Type B pancreatic cell (in vitro differentiated cells): ENCODE data around the gene RNF175. TPM values are rescaled to one million over a fixed set of nuclear protein-coding genes. Genes with fewer than 3 reads are reported as not detected.

Experiments used
- DNase-seq: peaks from one replicate; pipeline ENCODE4 v3.0.0; 2021; ENCODE audit warnings: mixed read lengths; ENCODE audit not compliant: unreplicated experiment; ENCODE audit errors: extremely low spot score
- H3K27ac Mint-ChIP-seq: 2 replicates; pipeline ENCODE4 v1.8.0; 2021; ENCODE audit warnings: mild to moderate bottlenecking, mixed read lengths
- H3K27me3 Mint-ChIP-seq: 2 replicates; pipeline ENCODE4 v1.8.0; 2021; ENCODE audit warnings: mixed read lengths
- H3K36me3 Mint-ChIP-seq: 2 replicates; pipeline ENCODE4 v1.8.0; 2021; ENCODE audit warnings: mixed read lengths
- H3K4me1 Mint-ChIP-seq: one replicate; pipeline ENCODE4 v1.8.0; 2021; ENCODE audit warnings: mixed read lengths; ENCODE audit not compliant: unreplicated experiment
- H3K4me3 Mint-ChIP-seq: 2 replicates; pipeline ENCODE4 v1.8.0; 2021; ENCODE audit warnings: mild to moderate bottlenecking, mixed read lengths
- H3K9me3 Mint-ChIP-seq: 2 replicates; pipeline ENCODE4 v1.8.0; 2021; ENCODE audit warnings: mixed read lengths
- total RNA-seq: library from RNA; stranded (reverse); gene quantifications from 2 replicates; pipeline ENCODE4 v1.2.1, GENCODE V29; 2021; ENCODE audit warnings: low replicate concordance
- TF ChIP-seq, protein P1 (sequence below): fragments of 200-600 bp; sonication (generic); conservative IDR thresholded peaks from 2 replicates; pipeline ENCODE4 v1.5.0; 2021; ENCODE audit warnings: antibody characterized with exemption, mild to moderate bottlenecking

RNF175 gene
- total RNA-seq, 1 donor from 2014 or later: 11.3 TPM

DNA sequence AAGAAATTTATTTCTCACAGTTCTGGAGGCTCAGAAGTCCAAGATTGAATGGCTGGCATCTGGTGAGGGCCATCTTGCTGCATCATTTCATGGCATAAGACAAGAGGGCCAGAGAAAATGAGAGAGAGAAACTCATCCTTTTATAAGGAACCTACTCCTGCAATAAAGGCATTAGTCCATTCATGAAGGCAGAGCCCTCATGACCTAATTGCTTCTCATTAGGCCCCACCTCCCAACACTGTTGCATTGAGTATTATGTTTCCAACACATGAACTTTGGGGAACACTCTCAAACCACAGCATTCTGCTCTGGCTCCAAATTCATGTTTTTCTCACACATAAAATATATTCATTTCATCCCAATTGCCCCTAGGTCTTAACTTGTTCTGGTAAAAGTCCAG is 14.2 kb downstream of the RNF175 start:
- DNase-seq: no peak
- H3K36me3 Mint-ChIP-seq: peaks cover 6% of the 10 kb centered on the region
- TF ChIP-seq, protein P1, sequence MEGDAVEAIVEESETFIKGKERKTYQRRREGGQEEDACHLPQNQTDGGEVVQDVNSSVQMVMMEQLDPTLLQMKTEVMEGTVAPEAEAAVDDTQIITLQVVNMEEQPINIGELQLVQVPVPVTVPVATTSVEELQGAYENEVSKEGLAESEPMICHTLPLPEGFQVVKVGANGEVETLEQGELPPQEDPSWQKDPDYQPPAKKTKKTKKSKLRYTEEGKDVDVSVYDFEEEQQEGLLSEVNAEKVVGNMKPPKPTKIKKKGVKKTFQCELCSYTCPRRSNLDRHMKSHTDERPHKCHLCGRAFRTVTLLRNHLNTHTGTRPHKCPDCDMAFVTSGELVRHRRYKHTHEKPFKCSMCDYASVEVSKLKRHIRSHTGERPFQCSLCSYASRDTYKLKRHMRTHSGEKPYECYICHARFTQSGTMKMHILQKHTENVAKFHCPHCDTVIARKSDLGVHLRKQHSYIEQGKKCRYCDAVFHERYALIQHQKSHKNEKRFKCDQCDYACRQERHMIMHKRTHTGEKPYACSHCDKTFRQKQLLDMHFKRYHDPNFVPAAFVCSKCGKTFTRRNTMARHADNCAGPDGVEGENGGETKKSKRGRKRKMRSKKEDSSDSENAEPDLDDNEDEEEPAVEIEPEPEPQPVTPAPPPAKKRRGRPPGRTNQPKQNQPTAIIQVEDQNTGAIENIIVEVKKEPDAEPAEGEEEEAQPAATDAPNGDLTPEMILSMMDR: no peak
- H3K27ac Mint-ChIP-seq: no peak overlapping the region
- peaks cover 4% of the 10 kb centered on the region for H3K27me3 Mint-ChIP-seq
- peaks cover 6% of the 10 kb centered on the region for H3K4me1 Mint-ChIP-seq
- no peak overlapping the region for H3K4me3 Mint-ChIP-seq
- H3K9me3 Mint-ChIP-seq: no peaks in the 10 kb centered on the region

DNA sequence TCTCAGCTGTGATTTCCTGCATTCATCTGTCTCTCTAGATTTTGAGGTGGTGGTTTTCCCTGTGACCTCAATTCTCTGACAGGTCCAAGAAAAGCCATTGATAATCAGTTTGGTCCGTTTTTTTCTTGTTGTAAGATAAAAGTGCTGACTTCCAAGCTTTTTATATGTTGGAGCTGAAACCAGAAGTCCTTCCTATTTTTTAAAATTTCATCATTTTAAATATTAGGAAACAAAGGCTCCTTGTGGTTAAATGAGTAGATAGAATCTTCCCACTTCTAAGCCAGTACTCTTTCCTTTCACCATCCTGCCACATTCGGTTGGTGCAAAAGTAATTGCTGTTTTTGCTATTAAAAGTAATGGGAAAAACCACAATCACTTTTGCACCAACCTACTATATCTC is 18.3 kb downstream of the RNF175 start:
- H3K9me3 Mint-ChIP-seq: no peaks in the 10 kb centered on the region
- DNase-seq: no peak
- no peak overlapping the region for H3K27ac Mint-ChIP-seq
- H3K36me3 Mint-ChIP-seq: peaks cover 8% of the 10 kb centered on the region
- H3K27me3 Mint-ChIP-seq: no peaks in the 10 kb centered on the region
- H3K4me3 Mint-ChIP-seq: no peak overlapping the region
- no peaks in the 10 kb centered on the region for H3K4me1 Mint-ChIP-seq
- TF ChIP-seq, protein P1: no peak

DNA sequence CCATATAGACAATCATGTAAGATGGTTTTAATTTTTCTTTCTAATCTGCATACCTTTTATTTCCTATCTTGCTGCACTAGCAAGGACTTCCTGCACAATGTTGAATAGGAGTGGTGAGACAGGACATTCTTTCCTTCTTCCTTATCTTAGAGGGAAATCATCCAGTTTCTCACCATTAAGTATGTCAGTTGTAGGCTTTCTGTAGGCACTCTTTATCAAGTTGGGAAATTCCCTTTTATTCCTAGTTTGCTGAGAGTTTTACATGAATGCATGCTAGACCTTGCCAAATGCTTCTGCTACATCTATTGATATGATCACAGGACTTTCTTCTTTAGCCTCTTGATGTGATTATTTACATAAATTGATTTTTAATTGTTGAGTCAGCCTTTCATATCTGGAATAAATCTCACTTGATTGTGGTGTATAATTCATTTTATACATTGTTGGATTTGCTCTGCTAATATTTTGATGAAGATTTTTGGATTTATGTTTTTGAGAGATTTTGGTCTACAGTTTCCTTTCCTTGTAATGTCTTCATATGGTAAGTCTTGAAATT is 23.8 kb downstream of the RNF175 start:
- peaks cover 6% of the 10 kb centered on the region for H3K36me3 Mint-ChIP-seq
- peaks cover 5% of the 10 kb centered on the region for H3K9me3 Mint-ChIP-seq
- DNase-seq: no peak
- H3K27ac Mint-ChIP-seq: no peak overlapping the region
- no peak overlapping the region for H3K4me3 Mint-ChIP-seq
- TF ChIP-seq, protein P1: no peak
- no peaks in the 10 kb centered on the region for H3K27me3 Mint-ChIP-seq
- H3K4me1 Mint-ChIP-seq: peaks cover 7% of the 10 kb centered on the region

- Mint-ChIP-seq H3K9me3 (peaks cover 5% of the 10 kb centered on the region), H3K4me3 (no peak overlapping the region), H3K27ac (no peak overlapping the region), H3K4me1 (peaks cover 11% of the 10 kb centered on the region), H3K27me3 (no peaks in the 10 kb centered on the region), H3K36me3 (no peaks in the 10 kb centered on the region)
- no peak for DNase-seq
- TF ChIP-seq, protein P1: no peak
These were observed 25.9 kb downstream of the RNF175 start for GRCh38 chr4:153733751-153734448.

DNA sequence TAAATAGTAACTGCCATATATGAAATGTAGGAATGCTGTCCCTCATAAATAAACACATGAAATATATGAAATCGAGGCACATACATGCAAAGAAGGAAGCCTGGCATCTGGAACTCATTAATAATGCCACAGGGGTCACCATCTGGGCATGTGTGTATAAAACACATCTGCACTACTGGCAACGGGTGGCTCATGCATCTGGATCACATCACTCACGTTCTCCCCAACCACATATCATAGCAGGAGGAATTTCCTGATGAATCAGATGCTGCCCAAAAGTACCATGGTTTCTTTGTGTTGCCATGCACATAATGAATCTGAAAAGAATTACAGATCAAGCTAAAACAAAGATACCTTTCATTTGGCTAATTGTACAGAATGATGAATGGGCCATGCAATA is 28.6 kb downstream of the RNF175 start:
- no peak for DNase-seq
- TF ChIP-seq, protein P1: no peak
- H3K27ac Mint-ChIP-seq: peak overlapping the region; percentile 13
- no peaks in the 10 kb centered on the region for H3K27me3 Mint-ChIP-seq
- peak overlapping the region; percentile 32 for H3K4me3 Mint-ChIP-seq
- no peaks in the 10 kb centered on the region for H3K36me3 Mint-ChIP-seq
- H3K9me3 Mint-ChIP-seq: peaks cover 5% of the 10 kb centered on the region
- peaks cover 11% of the 10 kb centered on the region for H3K4me1 Mint-ChIP-seq
